Nucleus accumbens (tissue), 56 donors: ENCODE measurements around the gene PEBP1.

Experiments used
- DNase-seq, 56 donors: peaks; one replicate each; lab custom pipeline; 2025; lab: John Stamatoyannopoulos, UW

The PEBP1 gene

DNA sequence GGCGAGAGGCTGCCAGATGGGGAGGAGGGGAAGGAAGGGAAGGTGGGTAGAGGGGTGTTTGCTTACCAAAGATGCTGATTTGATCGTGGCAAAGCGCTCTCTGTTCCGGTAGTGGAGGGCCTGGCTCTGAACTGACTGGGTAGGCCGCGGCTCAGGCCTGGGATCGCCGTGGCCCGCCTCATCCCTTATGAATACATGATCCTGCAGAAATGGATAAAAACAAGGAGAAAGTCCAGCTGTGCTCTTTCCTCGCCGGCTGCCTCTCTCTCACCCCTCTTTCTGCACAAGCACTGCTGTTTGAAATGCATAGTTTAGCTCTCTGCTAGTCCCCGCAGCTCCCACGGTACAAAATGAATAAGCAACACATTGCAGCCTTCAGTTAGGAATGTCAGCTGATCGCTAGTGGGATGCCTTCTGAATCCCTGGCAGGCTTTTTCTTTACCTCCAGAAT is 53.8 kb downstream of the PEBP1 start:
- DNase-seq: peak in 52 of 56 donors; percentile 7 to 89 (median 56)

DNA sequence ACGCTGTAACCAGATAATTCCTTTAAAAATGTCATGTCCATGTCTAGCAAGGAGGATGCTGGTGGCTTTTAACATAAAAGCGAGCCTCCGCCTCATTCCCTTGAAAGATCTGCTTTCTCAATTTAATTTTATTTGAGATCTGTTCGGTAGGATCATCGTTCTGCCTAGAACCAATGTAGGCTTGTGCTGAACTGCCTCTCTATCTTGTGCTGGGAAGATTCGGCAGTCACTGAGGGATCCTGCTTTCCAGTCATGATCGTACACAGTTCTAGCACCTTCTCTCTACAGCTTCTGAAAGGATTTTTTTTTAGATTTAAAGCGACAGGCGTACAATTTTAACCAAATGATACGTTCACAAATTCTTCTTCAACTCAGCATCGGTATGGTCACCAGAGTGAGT is 54.3 kb downstream of the PEBP1 start:
- DNase-seq: peak in 41 of 56 donors; percentile 5 to 67 (median 26)

DNA sequence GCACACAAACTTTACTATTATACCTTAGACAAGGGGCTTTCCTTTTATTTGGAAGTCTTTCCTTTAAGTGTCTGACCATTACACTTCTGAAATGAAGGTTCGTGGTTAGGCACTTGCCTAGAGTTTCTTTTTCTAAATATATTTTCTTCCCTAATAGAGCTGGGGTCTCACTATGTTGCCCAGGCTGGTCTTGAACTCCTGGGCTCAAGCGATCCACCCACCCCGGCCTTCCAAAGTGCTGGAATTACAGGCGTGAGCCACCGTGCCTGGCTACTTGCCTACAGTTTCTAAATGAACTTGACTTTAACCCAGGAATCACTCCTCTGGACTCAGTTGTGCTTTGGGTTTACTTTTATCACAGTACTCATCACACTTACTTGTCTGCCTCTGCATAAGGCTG is 57.6 kb downstream of the PEBP1 start:
- DNase-seq: no peak

DNA sequence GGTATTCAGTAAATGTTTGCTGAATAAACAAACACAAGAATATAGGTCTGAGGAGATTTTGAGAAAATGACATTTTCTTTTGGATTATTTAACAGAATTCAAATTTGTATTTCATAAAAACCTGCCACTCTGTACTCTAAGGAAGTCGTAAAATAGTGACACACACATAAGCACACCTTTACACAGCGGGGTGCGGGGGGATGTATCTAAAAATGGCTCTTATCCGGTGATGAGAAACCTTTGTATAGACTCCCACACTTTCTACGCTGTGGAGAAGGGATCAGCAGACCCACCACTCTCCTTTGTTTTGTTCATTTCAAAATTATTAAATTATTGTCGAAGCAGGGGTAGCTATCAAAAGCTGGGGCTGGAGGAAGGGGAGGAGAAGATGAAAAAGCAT is 58.0 kb downstream of the PEBP1 start:
- peak in 3 of 56 donors; percentile 5 to 26 (median 8) for DNase-seq
